Caco-2 (cell line): Measurements from ENCODE around the gene CLDN24. TPM values are rescaled to one million over a fixed set of nuclear protein-coding genes. Genes with fewer than 3 reads are reported as not detected.

Experiments
- BruUV-seq: library from RNA; stranded (reverse); fragments of 400-500 nt; replicated peaks from 2 replicates; lab custom pipeline; 2021; lab: Mats Ljungman, UMichigan
- CTCF ChIA-PET: fragments of 300-600 bp; sonication (Branson Sonifier 250); formaldehyde crosslinking; loops from one replicate; lab custom pipeline; 2022; ENCODE audit warnings: antibody characterized with exemption; lab: Charles Lee
- POLR2A ChIA-PET: fragments of 300-600 bp; sonication (Branson Sonifier 250); formaldehyde crosslinking; loops from one replicate; lab custom pipeline; 2022; ENCODE audit warnings: antibody characterized with exemption; lab: Charles Lee
- DNase-seq, 2 experiments: peaks; one replicate each; pipeline versions ENCODE4 v3.0.0 to v3.0.0-alpha.2; 2020 to 2022
- H3K27me3 ChIP-seq: replicated peaks from 2 replicates; pipeline ENCODE4 v1.6.0; 2011; ENCODE audit warnings: low read length; ENCODE audit not compliant: control insufficient read depth, insufficient read depth
- H3K36me3 ChIP-seq: 2 replicates; pipeline ENCODE4 v1.5.1; 2011; ENCODE audit warnings: low read length; ENCODE audit not compliant: control insufficient read depth, insufficient read depth
- H3K4me1 ChIP-seq: fragments of 250-450 bp; sonication (Bioruptor Pico); 2 replicates; pipeline ENCODE4 v1.5.1; 2020; ENCODE audit warnings: mild to moderate bottlenecking
- H3K4me3 ChIP-seq: 2 replicates; pipeline ENCODE4 v1.5.1; 2011; ENCODE audit warnings: low read depth, mild to moderate bottlenecking, control low read depth, low read length
- H3K9me3 ChIP-seq: fragments of 250-450 bp; sonication (Bioruptor Pico); 2 replicates; pipeline ENCODE4 v1.5.1; 2020; ENCODE audit warnings: mild to moderate bottlenecking, moderate library complexity
- H3K27ac Mint-ChIP-seq: one replicate; pipeline ENCODE4 v1.8.0; 2022; ENCODE audit warnings: mixed read lengths; ENCODE audit not compliant: unreplicated experiment
- H3K27me3 Mint-ChIP-seq: one replicate; pipeline ENCODE4 v1.8.0; 2022; ENCODE audit warnings: mixed read lengths; ENCODE audit not compliant: insufficient read depth, unreplicated experiment
- H3K36me3 Mint-ChIP-seq: one replicate; pipeline ENCODE4 v1.8.0; 2022; ENCODE audit warnings: mild to moderate bottlenecking, mixed read lengths; ENCODE audit not compliant: insufficient read depth, unreplicated experiment
- H3K4me1 Mint-ChIP-seq: one replicate; pipeline ENCODE4 v1.8.0; 2022; ENCODE audit warnings: low read depth, mixed read lengths; ENCODE audit not compliant: unreplicated experiment
- H3K4me3 Mint-ChIP-seq: one replicate; pipeline ENCODE4 v1.8.0; 2022; ENCODE audit warnings: mild to moderate bottlenecking, moderate library complexity, mixed read lengths; ENCODE audit not compliant: unreplicated experiment
- H3K9me3 Mint-ChIP-seq: one replicate; pipeline ENCODE4 v1.8.0; 2022; ENCODE audit warnings: mixed read lengths; ENCODE audit not compliant: unreplicated experiment
- intact Hi-C: fragments of 100-400 bp; cut with micrococcal nuclease; formaldehyde crosslinking; loops from one replicate; pipeline ENCODE4 v1.10.0; 2022; ENCODE audit not compliant: unreplicated experiment
- total RNA-seq: library from RNA; stranded (reverse); gene quantifications from 2 replicates; pipeline ENCODE4 v1.2.3, GENCODE V29; 2022
- TF ChIP-seq, protein P1 (sequence below), 2 experiments: fragments of 200-600 bp in 1 of 2; IDR thresholded peaks; 1 replicate in 1 of 2; 2 replicates in 1 of 2; pipeline versions ENCODE4 v1.5.1 to v1.8.0; 2011 to 2022; ENCODE audit warnings: antibody characterized with exemption in 1 of 2, control low read depth in 1 of 2, inconsistent platforms in 1 of 2, low read depth in 1 of 2, low read length in 1 of 2, mild to moderate bottlenecking in 1 of 2, moderate library complexity in 1 of 2; ENCODE audit not compliant: insufficient read depth in 1 of 2, severe bottlenecking in 1 of 2, unreplicated experiment in 1 of 2

The CLDN24 gene
- total RNA-seq, 1 experiment from 2014 or later = not detected

GRCh38 chr4:183362036-183362435 lies 39.8 kb upstream of the CLDN24 start:
- POLR2A ChIA-PET = no interaction called here
- H3K4me3 Mint-ChIP-seq = no peak overlapping the region
- intact Hi-C loops = loop anchor here (5.0 kb wide), 1 partner anchor 45 kb away; no protein-coding TSS in a partner anchor
- H3K36me3 Mint-ChIP-seq = no peaks in the 10 kb centered on the region
- no peak overlapping the region for H3K27ac Mint-ChIP-seq
- Histone ChIP-seq H3K4me3 (no peak overlapping the region), H3K36me3 (no peaks in the 10 kb centered on the region), H3K27me3 (no peaks in the 10 kb centered on the region), H3K9me3 (no peaks in the 10 kb centered on the region; the same call in 1 of the 2 replicates), H3K4me1 (peaks cover 6% of the 10 kb centered on the region; the same call in 1 of the 2 replicates)
- BruUV-seq = no TSS peak
- no peak for DNase-seq
- TF ChIP-seq, protein P1, sequence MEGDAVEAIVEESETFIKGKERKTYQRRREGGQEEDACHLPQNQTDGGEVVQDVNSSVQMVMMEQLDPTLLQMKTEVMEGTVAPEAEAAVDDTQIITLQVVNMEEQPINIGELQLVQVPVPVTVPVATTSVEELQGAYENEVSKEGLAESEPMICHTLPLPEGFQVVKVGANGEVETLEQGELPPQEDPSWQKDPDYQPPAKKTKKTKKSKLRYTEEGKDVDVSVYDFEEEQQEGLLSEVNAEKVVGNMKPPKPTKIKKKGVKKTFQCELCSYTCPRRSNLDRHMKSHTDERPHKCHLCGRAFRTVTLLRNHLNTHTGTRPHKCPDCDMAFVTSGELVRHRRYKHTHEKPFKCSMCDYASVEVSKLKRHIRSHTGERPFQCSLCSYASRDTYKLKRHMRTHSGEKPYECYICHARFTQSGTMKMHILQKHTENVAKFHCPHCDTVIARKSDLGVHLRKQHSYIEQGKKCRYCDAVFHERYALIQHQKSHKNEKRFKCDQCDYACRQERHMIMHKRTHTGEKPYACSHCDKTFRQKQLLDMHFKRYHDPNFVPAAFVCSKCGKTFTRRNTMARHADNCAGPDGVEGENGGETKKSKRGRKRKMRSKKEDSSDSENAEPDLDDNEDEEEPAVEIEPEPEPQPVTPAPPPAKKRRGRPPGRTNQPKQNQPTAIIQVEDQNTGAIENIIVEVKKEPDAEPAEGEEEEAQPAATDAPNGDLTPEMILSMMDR (IDR thresholded peaks at IDR 0.05; ENCODE audit: insufficient read depth in 1 of 2, low read depth in 1 of 2, low read length in 1 of 2, severe bottlenecking in 1 of 2, unreplicated experiment in 1 of 2) = no peak
- no peaks in the 10 kb centered on the region for H3K4me1 Mint-ChIP-seq
- no peaks in the 10 kb centered on the region for H3K27me3 Mint-ChIP-seq
- H3K9me3 Mint-ChIP-seq = no peaks in the 10 kb centered on the region
- CTCF ChIA-PET = no interaction called here

DNA sequence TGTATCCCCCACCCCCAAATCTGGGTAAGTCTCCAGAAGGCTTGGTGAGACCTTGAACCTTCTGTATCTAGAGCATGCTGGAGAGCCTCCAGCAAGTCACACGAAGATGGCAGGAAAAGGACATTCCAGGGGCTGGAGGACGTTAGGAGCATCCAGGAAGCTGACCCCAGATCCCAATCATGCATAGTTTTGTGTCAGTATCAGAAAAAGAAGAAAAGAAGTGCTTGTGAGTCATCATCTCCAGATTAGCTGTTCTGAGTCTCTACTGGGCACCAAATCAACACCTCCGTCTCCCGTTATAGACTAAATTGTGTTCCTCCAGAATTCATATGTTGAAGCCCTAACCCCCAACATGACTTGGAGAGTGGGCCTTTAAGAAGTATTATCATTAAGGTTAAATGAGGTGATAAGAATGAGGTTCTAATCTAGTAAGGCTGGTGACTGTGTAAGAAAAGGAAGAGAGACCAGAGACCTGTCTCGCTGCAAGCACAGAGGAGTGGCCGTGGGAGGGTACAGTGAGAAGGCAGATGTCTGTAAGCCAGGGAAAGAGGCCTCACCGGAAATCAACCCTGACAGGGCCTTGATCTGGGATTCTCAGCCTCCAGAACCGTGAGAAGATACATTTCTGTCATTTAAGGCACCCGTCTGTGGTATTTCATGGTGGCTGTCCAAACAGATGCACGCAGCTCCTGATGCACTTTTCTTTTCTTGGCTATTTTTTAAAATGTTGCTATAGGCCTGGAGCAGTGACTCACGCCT lies 38.1 kb upstream of the CLDN24 start:
- Mint-ChIP-seq H3K4me3 (no peak overlapping the region), H3K27me3 (no peaks in the 10 kb centered on the region), H3K27ac (no peak overlapping the region), H3K9me3 (no peaks in the 10 kb centered on the region), H3K36me3 (no peaks in the 10 kb centered on the region), H3K4me1 (no peaks in the 10 kb centered on the region)
- intact Hi-C loops = loop anchor here (5.0 kb wide), 1 partner anchor 47 kb away; no protein-coding TSS in a partner anchor
- ChIA-PET CTCF (interaction anchor here (0.7 kb wide), 1 partner anchor 247 kb away, joined by 3 read pairs; no protein-coding TSS in a partner anchor), POLR2A (no interaction called here)
- TF ChIP-seq, protein P1 (IDR thresholded peaks at IDR 0.05; ENCODE audit: insufficient read depth in 1 of 2, low read depth in 1 of 2, low read length in 1 of 2, severe bottlenecking in 1 of 2, unreplicated experiment in 1 of 2) = no peak
- Histone ChIP-seq H3K9me3 (no peaks in the 10 kb centered on the region; the same call in 1 of the 2 replicates), H3K4me1 (peaks cover 4% of the 10 kb centered on the region; the same call in 1 of the 2 replicates), H3K4me3 (no peak overlapping the region), H3K36me3 (no peaks in the 10 kb centered on the region), H3K27me3 (no peaks in the 10 kb centered on the region)
- no TSS peak for BruUV-seq
- no peak for DNase-seq

DNA sequence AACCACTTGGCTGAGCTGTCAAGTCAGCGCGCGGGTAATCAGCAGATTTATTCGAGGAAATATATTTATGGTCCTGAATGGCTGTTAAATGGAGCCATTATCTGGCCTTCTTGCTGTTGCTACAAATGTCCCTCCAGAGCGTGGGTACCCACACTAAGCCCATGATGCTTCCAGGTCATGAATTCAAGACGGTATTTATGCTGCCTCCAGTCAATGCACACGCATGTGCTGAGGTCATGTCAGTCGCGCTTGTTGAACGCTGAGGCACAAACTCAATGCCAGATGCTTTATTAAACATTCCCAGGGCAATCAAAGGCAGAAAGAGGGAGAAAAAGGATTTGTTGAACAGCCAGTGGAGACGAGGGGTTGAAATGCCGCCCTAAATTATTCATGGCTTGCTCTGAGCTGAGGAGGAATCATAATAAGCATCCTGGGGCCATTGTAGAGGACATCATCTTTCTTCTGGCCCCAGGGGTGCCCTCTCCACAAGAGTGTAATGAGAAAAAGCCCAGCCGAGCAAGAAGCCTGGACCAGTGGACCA lies 36.1 kb upstream of the CLDN24 start:
- intact Hi-C loops = no loop called here
- no peaks in the 10 kb centered on the region for H3K27me3 Mint-ChIP-seq
- TF ChIP-seq, protein P1 (IDR thresholded peaks at IDR 0.05; ENCODE audit: insufficient read depth in 1 of 2, low read depth in 1 of 2, low read length in 1 of 2, severe bottlenecking in 1 of 2, unreplicated experiment in 1 of 2) = no peak
- Histone ChIP-seq H3K4me3 (no peak overlapping the region), H3K4me1 (peaks cover 14% of the 10 kb centered on the region), H3K27me3 (no peaks in the 10 kb centered on the region), H3K36me3 (no peaks in the 10 kb centered on the region), H3K9me3 (no peaks in the 10 kb centered on the region; the same call in 1 of the 2 replicates)
- no peaks in the 10 kb centered on the region for H3K4me1 Mint-ChIP-seq
- ChIA-PET POLR2A (no interaction called here), CTCF (interaction anchor here (0.7 kb wide), 1 partner anchor 49 kb away, joined by 3 read pairs; no protein-coding TSS in a partner anchor)
- H3K9me3 Mint-ChIP-seq = no peaks in the 10 kb centered on the region
- H3K27ac Mint-ChIP-seq = no peak overlapping the region
- H3K4me3 Mint-ChIP-seq = no peak overlapping the region
- no peaks in the 10 kb centered on the region for H3K36me3 Mint-ChIP-seq
- no TSS peak for BruUV-seq
- no peak for DNase-seq
